ENCODE data around the gene HPD. TPM values are rescaled to one million over a fixed set of nuclear protein-coding genes. Genes with fewer than 3 reads are reported as not detected.

The HPD gene
- total and polyA plus RNA-seq, 4 donors, result 0.88 to 4.0 (median 1.2) TPM; not detected in 1

DNA sequence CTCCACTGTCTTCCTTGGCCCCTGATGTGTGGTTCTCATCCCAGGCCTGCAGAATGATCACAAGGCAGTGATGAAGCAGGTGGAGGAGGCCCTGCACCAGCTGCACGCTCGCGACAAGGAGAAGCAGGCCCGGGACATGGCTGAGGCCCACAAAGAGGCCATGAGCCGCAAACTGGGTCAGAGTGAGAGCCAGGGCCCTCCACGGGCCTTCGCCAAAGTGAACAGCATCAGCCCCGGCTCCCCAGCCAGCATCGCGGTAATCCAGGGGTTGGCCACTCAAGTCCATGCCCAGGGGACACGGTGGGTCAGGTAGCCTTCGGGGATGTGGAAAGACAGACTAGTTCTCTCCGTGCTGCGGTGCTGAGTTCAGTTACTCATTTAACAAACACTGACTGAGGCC lies 40.9 kb upstream of the HPD start:
- Histone ChIP-seq H3K4me3 (no peak overlapping the region), H3K9me3 (ENCODE audit: control insufficient read depth in 4 of 4, insufficient read depth in 3 of 4, low read length in 3 of 4) (no peaks in the 10 kb centered on the region), H3K27ac (ENCODE audit: low read depth in 1 of 2, low read length in 1 of 2) (no peak overlapping the region), H3K27me3 (ENCODE audit: control insufficient read depth in 3 of 3, insufficient read depth in 3 of 3, low read length in 2 of 3) (no peaks in the 10 kb centered on the region), H3K4me1 (ENCODE audit: control insufficient read depth in 5 of 5, insufficient read depth in 5 of 5, low read length in 5 of 5) (no peaks in the 10 kb centered on the region), H3K36me3 (ENCODE audit: control insufficient read depth in 4 of 4, insufficient read depth in 4 of 4, low read length in 4 of 4) (peaks cover 28 to 48% (median 45%) of the 10 kb centered on the region in 4 donors), H3K9ac (ENCODE audit: insufficient read depth in 1 of 2, low read length in 2 of 2) (no peak overlapping the region)
- no peak for DNase-seq
- TF ChIP-seq, protein P1, sequence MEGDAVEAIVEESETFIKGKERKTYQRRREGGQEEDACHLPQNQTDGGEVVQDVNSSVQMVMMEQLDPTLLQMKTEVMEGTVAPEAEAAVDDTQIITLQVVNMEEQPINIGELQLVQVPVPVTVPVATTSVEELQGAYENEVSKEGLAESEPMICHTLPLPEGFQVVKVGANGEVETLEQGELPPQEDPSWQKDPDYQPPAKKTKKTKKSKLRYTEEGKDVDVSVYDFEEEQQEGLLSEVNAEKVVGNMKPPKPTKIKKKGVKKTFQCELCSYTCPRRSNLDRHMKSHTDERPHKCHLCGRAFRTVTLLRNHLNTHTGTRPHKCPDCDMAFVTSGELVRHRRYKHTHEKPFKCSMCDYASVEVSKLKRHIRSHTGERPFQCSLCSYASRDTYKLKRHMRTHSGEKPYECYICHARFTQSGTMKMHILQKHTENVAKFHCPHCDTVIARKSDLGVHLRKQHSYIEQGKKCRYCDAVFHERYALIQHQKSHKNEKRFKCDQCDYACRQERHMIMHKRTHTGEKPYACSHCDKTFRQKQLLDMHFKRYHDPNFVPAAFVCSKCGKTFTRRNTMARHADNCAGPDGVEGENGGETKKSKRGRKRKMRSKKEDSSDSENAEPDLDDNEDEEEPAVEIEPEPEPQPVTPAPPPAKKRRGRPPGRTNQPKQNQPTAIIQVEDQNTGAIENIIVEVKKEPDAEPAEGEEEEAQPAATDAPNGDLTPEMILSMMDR (IDR thresholded peaks at IDR 0.05; ENCODE audit: control extremely low read depth, extremely low read depth), result no peak
- no peak for ATAC-seq (ENCODE audit: insufficient read depth, low FRiP score)
- 94 to 97% methylated on average over 14 of the region's 14 CpGs for WGBS, 2 donors

DNA sequence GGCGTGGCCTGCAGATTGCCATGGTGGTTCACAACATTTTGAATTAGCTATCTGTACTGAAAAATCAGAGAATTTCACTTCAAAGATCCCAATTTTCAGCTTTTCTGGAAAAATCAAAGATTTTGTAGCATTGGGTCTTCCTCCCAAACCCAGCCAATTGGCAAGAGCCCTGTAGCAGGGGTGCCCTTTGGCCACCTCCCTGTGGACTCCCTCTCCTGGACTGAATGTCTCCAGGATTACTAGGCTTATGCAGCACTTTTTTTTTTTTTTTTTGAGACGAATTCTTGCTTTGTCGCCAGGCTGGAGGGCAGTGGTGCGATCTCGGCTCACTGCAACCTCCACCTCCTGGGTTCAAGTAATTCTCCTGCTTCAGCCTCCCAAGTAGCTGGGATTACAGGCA lies 39.6 kb upstream of the HPD start:
- no peak for ATAC-seq (ENCODE audit: insufficient read depth, low FRiP score)
- TF ChIP-seq, protein P1 (IDR thresholded peaks at IDR 0.05; ENCODE audit: control extremely low read depth, extremely low read depth), result no peak
- Histone ChIP-seq H3K27ac (ENCODE audit: low read depth in 1 of 2, low read length in 1 of 2) (no peak overlapping the region), H3K9me3 (ENCODE audit: control insufficient read depth in 4 of 4, insufficient read depth in 3 of 4, low read length in 3 of 4) (no peaks in the 10 kb centered on the region), H3K4me1 (ENCODE audit: control insufficient read depth in 5 of 5, insufficient read depth in 5 of 5, low read length in 5 of 5) (peaks cover 0 to 1% (median 0%) of the 10 kb centered on the region in 5 donors), H3K36me3 (ENCODE audit: control insufficient read depth in 4 of 4, insufficient read depth in 4 of 4, low read length in 4 of 4) (peaks cover 22 to 46% (median 40%) of the 10 kb centered on the region in 4 donors), H3K9ac (ENCODE audit: insufficient read depth in 1 of 2, low read length in 2 of 2) (no peak overlapping the region), H3K27me3 (ENCODE audit: control insufficient read depth in 3 of 3, insufficient read depth in 3 of 3, low read length in 2 of 3) (no peaks in the 10 kb centered on the region), H3K4me3 (no peak overlapping the region)
- DNase-seq, result no peak
- WGBS, 2 donors, result 73 to 95% methylated on average over 5 of the region's 5 CpGs

DNA sequence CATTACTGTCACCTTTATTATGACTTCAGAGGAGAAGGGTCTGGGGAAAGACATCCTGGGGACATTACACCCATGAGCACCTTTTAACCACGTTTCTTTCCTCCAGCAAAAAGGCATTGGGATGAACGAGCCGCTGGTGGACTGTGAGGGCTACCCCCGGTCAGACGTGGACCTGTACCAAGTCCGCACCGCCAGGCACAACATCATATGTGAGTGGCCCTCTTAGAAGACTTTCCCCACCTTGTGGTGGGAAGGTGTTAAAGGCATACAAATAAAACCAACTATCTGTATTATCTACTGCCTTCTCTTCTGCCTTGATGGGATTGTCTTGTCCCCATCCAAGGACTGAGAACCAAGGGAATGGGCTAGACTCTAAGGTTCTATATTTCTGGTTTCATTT lies 36.0 kb upstream of the HPD start:
- Histone ChIP-seq H3K4me3 (no peak overlapping the region), H3K9ac (ENCODE audit: insufficient read depth in 1 of 2, low read length in 2 of 2) (no peak overlapping the region), H3K36me3 (ENCODE audit: control insufficient read depth in 4 of 4, insufficient read depth in 4 of 4, low read length in 4 of 4) (peaks cover 9 to 34% (median 19%) of the 10 kb centered on the region in 4 donors), H3K27me3 (ENCODE audit: control insufficient read depth in 3 of 3, insufficient read depth in 3 of 3, low read length in 2 of 3) (no peaks in the 10 kb centered on the region), H3K4me1 (ENCODE audit: control insufficient read depth in 5 of 5, insufficient read depth in 5 of 5, low read length in 5 of 5) (peaks cover 0 to 10% (median 3%) of the 10 kb centered on the region in 5 donors), H3K27ac (ENCODE audit: low read depth in 1 of 2, low read length in 1 of 2) (no peak overlapping the region), H3K9me3 (ENCODE audit: control insufficient read depth in 4 of 4, insufficient read depth in 3 of 4, low read length in 3 of 4) (no peaks in the 10 kb centered on the region)
- ATAC-seq (ENCODE audit: insufficient read depth, low FRiP score) (no peak), DNase-seq (peak in 2 of 3 donors; percentile 15 to 29)
- TF ChIP-seq, protein P1 (IDR thresholded peaks at IDR 0.05; ENCODE audit: control extremely low read depth, extremely low read depth), result no peak
- 80 to 85% methylated on average over 7 of the region's 7 CpGs for WGBS, 2 donors

DNA sequence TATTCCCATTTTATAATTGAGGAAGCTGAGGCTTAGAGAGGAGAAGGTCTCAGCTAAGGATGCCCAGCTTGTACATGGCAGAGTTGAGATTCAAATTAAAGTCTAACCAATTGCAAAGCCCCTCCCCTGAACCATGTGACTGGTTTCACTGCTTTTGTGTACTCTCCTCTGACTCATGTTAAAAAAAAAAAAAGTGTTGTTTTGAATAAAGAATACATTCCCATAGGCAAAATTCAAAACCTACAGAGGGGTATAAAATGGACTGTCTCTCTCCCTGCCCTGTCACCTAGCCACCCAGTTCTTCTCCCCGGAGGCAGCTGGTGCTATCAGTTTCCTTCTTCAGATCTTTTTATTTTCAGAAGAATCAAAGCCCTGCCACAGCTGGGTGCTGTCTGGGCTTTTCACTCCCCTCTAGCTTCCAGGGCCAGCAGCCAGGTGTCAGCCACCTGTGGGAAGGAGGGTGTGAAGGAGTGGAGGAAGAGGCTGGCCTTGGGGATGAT lies 35.4 kb upstream of the HPD start:
- ATAC-seq (ENCODE audit: insufficient read depth, low FRiP score), result no peak
- no peak overlapping the region for H3K27ac ChIP-seq (ENCODE audit: low read depth in 1 of 2, low read length in 1 of 2)

More for the DNA sequence above, 35.4 kb upstream of the HPD start:
- Histone ChIP-seq H3K36me3 (ENCODE audit: control insufficient read depth in 4 of 4, insufficient read depth in 4 of 4, low read length in 4 of 4) (peaks cover 9 to 28% (median 17%) of the 10 kb centered on the region in 4 donors), H3K4me3 (no peak overlapping the region), H3K4me1 (ENCODE audit: control insufficient read depth in 5 of 5, insufficient read depth in 5 of 5, low read length in 5 of 5) (peaks cover 0 to 12% (median 7%) of the 10 kb centered on the region in 5 donors), H3K9me3 (ENCODE audit: control insufficient read depth in 4 of 4, insufficient read depth in 3 of 4, low read length in 3 of 4) (no peaks in the 10 kb centered on the region), H3K27me3 (ENCODE audit: control insufficient read depth in 3 of 3, insufficient read depth in 3 of 3, low read length in 2 of 3) (no peaks in the 10 kb centered on the region), H3K9ac (ENCODE audit: insufficient read depth in 1 of 2, low read length in 2 of 2) (no peak overlapping the region)
- 65 to 71% methylated on average over 1 of the region's 1 CpG for WGBS, 2 donors
- peak in 2 of 3 donors; percentile 9 to 26 for DNase-seq
- TF ChIP-seq, protein P1 (IDR thresholded peaks at IDR 0.05; ENCODE audit: control extremely low read depth, extremely low read depth), result no peak

Measured in lung (tissue), 12 donors.